Measurements from ENCODE around the gene ERBB2. TPM values are rescaled to one million over a fixed set of nuclear protein-coding genes. Genes with fewer than 3 reads are reported as not detected.
A peak's percentile ranks its signal among the peaks of the same experiment; 100 is the strongest.

The ERBB2 gene
- total and polyA plus RNA-seq, 2 of the 4 experiments (the other 2 are of a cell fraction): 28.7 to 33.3 TPM

- TF ChIP-seq MXI1 (IDR thresholded peaks at IDR 0.05; ENCODE audit: borderline replicate concordance, low read depth, low read length) (no peak), MAFK (IDR thresholded peaks at IDR 0.05; ENCODE audit: low read depth, low read length) (no peak)
Observed at GRCh38 chr17:39663688-39664580, 35.9 kb upstream of the ERBB2 start (continued).

- ATAC-seq (ENCODE audit: low read depth) (no peak), DNase-seq (no peak)
- no peak within 1 kb of the TSS for H3K27ac ChIP-seq (ENCODE audit: insufficient read depth, low read length)
- no peak within 1 kb of the TSS for H4K91ac ChIP-seq (ENCODE audit: insufficient read depth, low read depth, low read length)
- no peak within 1 kb of the TSS for H4K5ac ChIP-seq (ENCODE audit: low read depth, low read length)
- dilution Hi-C loops (cut with HindIII; ENCODE audit: low sequenced_read_pairs, unreplicated experiment): no loop called here
- intact Hi-C loops (cut with micrococcal nuclease): no loop called here
- no peaks in the 10 kb centered on the region; the same call in none of the 2 replicates for H4K20me1 ChIP-seq (ENCODE audit: insufficient read depth, low read length)
- H3K4me1 ChIP-seq (ENCODE audit: control insufficient read depth, insufficient read depth, low read length): peaks cover 7% of the 10 kb centered on the region; the same call in 1 of the 2 replicates
- H3K14ac ChIP-seq (replicated peaks; ENCODE audit: low read depth, low read length): no peak within 1 kb of the TSS
- H2BK15ac ChIP-seq (ENCODE audit: low read depth, low read length): no peak within 1 kb of the TSS
- H3K18ac ChIP-seq (ENCODE audit: low read depth, low read length): no peak within 1 kb of the TSS
- no peaks in the 10 kb centered on the region for H3K79me1 ChIP-seq (ENCODE audit: low read depth in 1 of 2, low read length in 2 of 2)
- no peak within 1 kb of the TSS for H2BK120ac ChIP-seq (ENCODE audit: low read depth, low read length)
- H2AFZ ChIP-seq (replicated peaks; ENCODE audit: low read length, poor library complexity): no peak within 1 kb of the TSS
- no peaks in the 10 kb centered on the region for H3K9me3 ChIP-seq (ENCODE audit: control insufficient read depth, insufficient read depth, low read length)
- no peak within 1 kb of the TSS for H2AK5ac ChIP-seq (ENCODE audit: low read depth, low read length)
- H3K9ac ChIP-seq (ENCODE audit: low read depth, low read length): no peak within 1 kb of the TSS
- H3K36me3 ChIP-seq (ENCODE audit: control insufficient read depth, insufficient read depth, low read length): peaks cover 23% of the 10 kb centered on the region
- no TSS peak for BruUV-seq (replicated peaks)
- no peak within 1 kb of the TSS for H2BK20ac ChIP-seq (ENCODE audit: low read depth, low read length)
- in situ Hi-C loops (cut with MboI; ENCODE audit: low sequenced_read_pairs): no loop called here
- 83% methylated on average over 2 of the region's 15 CpGs; no CpG with 5 or more reads in 1 of the 2 experiments for WGBS, 2 experiments (ENCODE audit: extremely low coverage in 2 of 2, insufficient read length in 1 of 2)
- CTCF ChIA-PET: interaction anchor here (1.0 to 1.7 kb wide), 3 partner anchors 11 to 43 kb away, joined by 3 to 5 read pairs (median 4); no protein-coding TSS in a partner anchor
- H3K9me1 ChIP-seq (ENCODE audit: insufficient read depth, low read length): no peaks in the 10 kb centered on the region
- H3K56ac ChIP-seq (ENCODE audit: extremely low read depth, insufficient read depth, low read length): no peak within 1 kb of the TSS
- H3K4me2 ChIP-seq (ENCODE audit: low read depth, low read length): no peak within 1 kb of the TSS
- H3K4ac ChIP-seq (ENCODE audit: low read depth, low read length): no peak within 1 kb of the TSS
- no peak within 1 kb of the TSS for H2BK5ac ChIP-seq (ENCODE audit: low read depth, low read length, poor library complexity, severe bottlenecking)
- no peak within 1 kb of the TSS for H3K23ac ChIP-seq (ENCODE audit: low read depth, low read length)
- peaks cover 21% of the 10 kb centered on the region for H3K27me3 ChIP-seq (ENCODE audit: control insufficient read depth, insufficient read depth, low read length)
- H2AK9ac ChIP-seq (replicated peaks; ENCODE audit: low read depth, low read length, poor library complexity): peak within 1 kb of the TSS; percentile 72
- H3K4me3 ChIP-seq (ENCODE audit: insufficient read depth, low read depth, low read length): no peak within 1 kb of the TSS
- H4K8ac ChIP-seq (ENCODE audit: low read depth in 2 of 2, low read length in 2 of 2): no peak within 1 kb of the TSS
- POLR2A ChIA-PET (ENCODE audit: unreplicated experiment): no interaction called here
- no peak for TF ChIP-seq CHD1 (IDR thresholded peaks at IDR 0.05; ENCODE audit: low read depth, low read length)
- no peak for TF ChIP-seq CTCF (conservative IDR thresholded peaks at IDR 0.05; ENCODE audit: low read depth, low read length)
- no peak for TF ChIP-seq NFE2L2 (IDR thresholded peaks at IDR 0.05; ENCODE audit: low read depth, low read length)
- TF ChIP-seq MXI1 (IDR thresholded peaks at IDR 0.05; ENCODE audit: borderline replicate concordance, low read depth, low read length): no peak
- no peak for TF ChIP-seq BHLHE40 (IDR thresholded peaks at IDR 0.05; ENCODE audit: low read depth, low read length)
- no peak for TF ChIP-seq CEBPB (IDR thresholded peaks at IDR 0.05; ENCODE audit: low read depth, low read length)
- no peak for TF ChIP-seq RCOR1 (IDR thresholded peaks at IDR 0.05; ENCODE audit: insufficient replicate concordance, low read length)
- no peak for TF ChIP-seq FOS (IDR thresholded peaks at IDR 0.05; ENCODE audit: low read depth, low read length)
- no peak for TF ChIP-seq POLR2A (IDR thresholded peaks at IDR 0.05; ENCODE audit: low read depth, low read length)
- no peak for TF ChIP-seq ELK1 (IDR thresholded peaks at IDR 0.05; ENCODE audit: borderline replicate concordance, low read depth, low read length)
Observed at GRCh38 chr17:39664581-39665561, 35.0 kb upstream of the ERBB2 start, which contains the start of gene TCAP. Gene TCAP (plus strand): TSS chr17:39665349. CDS start chr17:39665360, 11 bp downstream.

Measured in IMR-90 (cell line).